H9 (cell line): ENCODE data around the gene IMMP2L. TPM values are rescaled to one million over a fixed set of nuclear protein-coding genes. Genes with fewer than 3 reads are reported as not detected.

Experiments
- DNase-seq: peaks from one replicate; pipeline ENCODE4 v3.0.0-alpha.2; 2017
- H2AFZ ChIP-seq: one replicate; pipeline ENCODE4 v1.6.1; 2013; ENCODE audit warnings: mild to moderate bottlenecking, low read length, control low read depth, moderate library complexity
- H2AK5ac ChIP-seq: 2 replicates; pipeline ENCODE4 v1.6.1; 2013; ENCODE audit warnings: low read length, control low read depth, mixed read lengths; ENCODE audit not compliant: insufficient read length
- H2BK120ac ChIP-seq: one replicate; pipeline ENCODE4 v1.6.1; 2013; ENCODE audit warnings: low read depth, mild to moderate bottlenecking, low read length, control low read depth, inconsistent platforms; ENCODE audit not compliant: poor library complexity, severe bottlenecking
- H2BK12ac ChIP-seq: 2 replicates; pipeline ENCODE4 v1.6.1; 2013; ENCODE audit warnings: low read length, control low read depth, mixed read lengths, low read depth; ENCODE audit not compliant: insufficient read length
- H2BK15ac ChIP-seq: 2 replicates; pipeline ENCODE4 v1.6.1; 2013; ENCODE audit warnings: low read depth, low read length, control low read depth
- H2BK20ac ChIP-seq: one replicate; pipeline ENCODE4 v1.6.1; 2013; ENCODE audit warnings: low read depth, mild to moderate bottlenecking, low read length, control low read depth, inconsistent platforms; ENCODE audit not compliant: poor library complexity, severe bottlenecking
- H2BK5ac ChIP-seq: 2 replicates; pipeline ENCODE4 v1.6.1; 2013; ENCODE audit warnings: low read length, control low read depth, mixed read lengths; ENCODE audit not compliant: insufficient read length
- H3K14ac ChIP-seq: 2 replicates; pipeline ENCODE4 v1.6.1; 2013; ENCODE audit warnings: low read length, control low read depth; ENCODE audit not compliant: insufficient read depth
- H3K18ac ChIP-seq: 2 replicates; pipeline ENCODE4 v1.6.1; 2013; ENCODE audit warnings: low read depth, mild to moderate bottlenecking, mixed read lengths, low read length, control low read depth; ENCODE audit not compliant: insufficient read length
- H3K23ac ChIP-seq: 2 replicates; pipeline ENCODE4 v1.6.1; 2013; ENCODE audit warnings: low read length, control low read depth, mixed read lengths, low read depth; ENCODE audit not compliant: insufficient read length
- H3K23me2 ChIP-seq: 2 replicates; pipeline ENCODE4 v1.6.1; 2013; ENCODE audit warnings: low read depth, mild to moderate bottlenecking, mixed read lengths, low read length, control low read depth; ENCODE audit not compliant: insufficient read length, poor library complexity, severe bottlenecking
- H3K27ac ChIP-seq: 2 replicates; pipeline ENCODE4 v1.5.1; 2013; ENCODE audit warnings: low read length, control low read depth, mixed read lengths, low read depth; ENCODE audit not compliant: insufficient read length
- H3K27me3 ChIP-seq: 2 replicates; pipeline ENCODE4 v1.6.1; 2013; ENCODE audit warnings: low read length, control low read depth, inconsistent platforms; ENCODE audit not compliant: insufficient read depth
- H3K4ac ChIP-seq: 2 replicates; pipeline ENCODE4 v1.6.1; 2013; ENCODE audit warnings: low read depth, mild to moderate bottlenecking, control low read depth, inconsistent platforms, low read length, moderate library complexity
- H3K4me1 ChIP-seq: 2 replicates; pipeline ENCODE4 v1.6.1; 2013; ENCODE audit warnings: low read length, control low read depth, inconsistent platforms; ENCODE audit not compliant: insufficient read depth
- H3K4me2 ChIP-seq: 2 replicates; pipeline ENCODE4 v1.6.1; 2013; ENCODE audit warnings: low read length, control low read depth, mixed read lengths; ENCODE audit not compliant: insufficient read length, insufficient read depth
- H3K56ac ChIP-seq: 2 replicates; pipeline ENCODE4 v1.6.1; 2013; ENCODE audit warnings: low read depth, mild to moderate bottlenecking, mixed read lengths, low read length, control low read depth; ENCODE audit not compliant: insufficient read length
- H3K79me1 ChIP-seq: 2 replicates; pipeline ENCODE4 v1.6.1; 2013; ENCODE audit warnings: low read depth, mild to moderate bottlenecking, moderate library complexity, low read length, control low read depth, inconsistent platforms; ENCODE audit not compliant: insufficient read depth, poor library complexity, severe bottlenecking
- H3K79me2 ChIP-seq: 2 replicates; pipeline ENCODE4 v1.6.1; 2013; ENCODE audit warnings: low read length, control low read depth, inconsistent platforms; ENCODE audit not compliant: insufficient read depth
- H3K9ac ChIP-seq: 2 replicates; pipeline ENCODE4 v1.6.1; 2013; ENCODE audit warnings: low read length, control low read depth, mixed read lengths; ENCODE audit not compliant: insufficient read length; ENCODE audit errors: extremely low read depth
- H3K9me3 ChIP-seq: one replicate; pipeline ENCODE4 v1.6.1; 2013; ENCODE audit warnings: low read depth, low read length, inconsistent platforms; ENCODE audit not compliant: control insufficient read depth
- H3T11ph ChIP-seq: one replicate; pipeline ENCODE4 v1.6.1; 2013; ENCODE audit warnings: mild to moderate bottlenecking, low read length, control low read depth, inconsistent platforms
- H4K20me1 ChIP-seq: one replicate; pipeline ENCODE4 v1.6.1; 2013; ENCODE audit not compliant: control insufficient read depth, insufficient read length, insufficient read depth
- H4K5ac ChIP-seq: 2 replicates; pipeline ENCODE4 v1.6.1; 2013; ENCODE audit warnings: low read depth, mild to moderate bottlenecking, mixed read lengths, low read length, control low read depth; ENCODE audit not compliant: insufficient read length
- H4K8ac ChIP-seq: replicated peaks from 2 replicates; pipeline ENCODE4 v1.6.1; 2013; ENCODE audit warnings: low read length, control low read depth, mixed read lengths, low read depth; ENCODE audit not compliant: insufficient read length
- H4K91ac ChIP-seq: 2 replicates; pipeline ENCODE4 v1.6.1; 2013; ENCODE audit warnings: low read depth, mild to moderate bottlenecking, moderate library complexity, mixed read lengths, low read length, control low read depth; ENCODE audit not compliant: insufficient read length
- H3K27ac Mint-ChIP-seq, 3 experiments: 2 replicates in 2 of 3; 3 replicates in 1 of 3; pipeline ENCODE4 v1.8.0; 2020 to 2021; ENCODE audit warnings: mixed read lengths in 3 of 3, mild to moderate bottlenecking in 1 of 3, moderate library complexity in 1 of 3
- H3K27me3 Mint-ChIP-seq: 2 replicates; pipeline ENCODE4 v1.8.0; 2021; ENCODE audit warnings: low read depth, mild to moderate bottlenecking, moderate library complexity, mixed read lengths
- H3K36me3 Mint-ChIP-seq, 3 experiments: 2 replicates in 2 of 3; 3 replicates in 1 of 3; pipeline ENCODE4 v1.8.0; 2020 to 2021; ENCODE audit warnings: low read depth in 3 of 3, mixed read lengths in 3 of 3; ENCODE audit not compliant: insufficient read depth in 1 of 3
- H3K4me1 Mint-ChIP-seq, 2 experiments: 2 replicates each; pipeline ENCODE4 v1.8.0; 2020; ENCODE audit warnings: mixed read lengths in 2 of 2
- H3K4me3 Mint-ChIP-seq, 2 experiments: 2 replicates in 1 of 2; 3 replicates in 1 of 2; pipeline ENCODE4 v1.8.0; 2020 to 2021; ENCODE audit warnings: mild to moderate bottlenecking in 2 of 2, mixed read lengths in 2 of 2, moderate library complexity in 1 of 2
- H3K9me3 Mint-ChIP-seq, 2 experiments: 2 replicates in 1 of 2; 3 replicates in 1 of 2; pipeline ENCODE4 v1.8.0; 2020; ENCODE audit warnings: mild to moderate bottlenecking in 2 of 2, mixed read lengths in 2 of 2, moderate library complexity in 1 of 2
- CTCF ChIP-seq: fragments of 200-600 bp; sonication (generic); conservative IDR thresholded peaks from 3 replicates; pipeline ENCODE4 v1.8.0; 2021; ENCODE audit warnings: antibody characterized with exemption, mild to moderate bottlenecking
- WGBS: extraction: QIAGEN DNeasy Blood & Tissue Kit; methylation state at CpG from one replicate; pipeline ENCODE4 v1.1.7; 2013; ENCODE audit warnings: missing lambda C conversion rate, low lambda C conversion rate, mixed read lengths; ENCODE audit not compliant: insufficient read length; ENCODE audit errors: extremely low coverage; 5-methylcytosine and 5-hydroxymethylcytosine counted together
- total RNA-seq: library from RNA; stranded (reverse); gene quantifications from 2 replicates; pipeline ENCODE4 v1.2.1, GENCODE V29; 2021

Gene IMMP2L
- total RNA-seq, 1 experiment from 2014 or later, result 14.7 TPM

- DNase-seq, result no peak
- no peak overlapping the region for H3K14ac ChIP-seq
- Mint-ChIP-seq H3K36me3 (no peaks in the 10 kb centered on the region), H3K27ac (no peak overlapping the region), H3K27me3 (no peaks in the 10 kb centered on the region), H3K9me3 (no peaks in the 10 kb centered on the region), H3K4me3 (no peak overlapping the region), H3K4me1 (no peaks in the 10 kb centered on the region)
- no peaks in the 10 kb centered on the region for H3K23me2 ChIP-seq
- H3K4me2 ChIP-seq, result no peak overlapping the region
- no peak overlapping the region for H2BK15ac ChIP-seq
- no peak overlapping the region for H2AFZ ChIP-seq
- no peak overlapping the region for H3T11ph ChIP-seq
- no peak overlapping the region for H4K5ac ChIP-seq
- no peaks in the 10 kb centered on the region for H4K20me1 ChIP-seq
- H4K91ac ChIP-seq, result no peak overlapping the region
- H3K9ac ChIP-seq, result no peak overlapping the region
- WGBS, result no CpG with 5 or more reads among the region's 2 CpGs
- H3K27me3 ChIP-seq, result no peaks in the 10 kb centered on the region
- no peak overlapping the region for H3K27ac ChIP-seq
- H3K23ac ChIP-seq, result no peak overlapping the region
- no peak for TF ChIP-seq CTCF
- no peaks in the 10 kb centered on the region for H3K79me1 ChIP-seq
- H3K56ac ChIP-seq, result no peak overlapping the region
- H2BK20ac ChIP-seq, result no peak overlapping the region
- no peaks in the 10 kb centered on the region for H3K79me2 ChIP-seq
- H2BK12ac ChIP-seq, result no peak overlapping the region
- no peak overlapping the region for H3K18ac ChIP-seq
- no peak overlapping the region for H2BK5ac ChIP-seq
- H4K8ac ChIP-seq, result no peak overlapping the region
- no peak overlapping the region for H3K4ac ChIP-seq
- H3K9me3 ChIP-seq, result no peaks in the 10 kb centered on the region
- no peaks in the 10 kb centered on the region for H3K4me1 ChIP-seq
- no peak overlapping the region for H2BK120ac ChIP-seq
- no peak overlapping the region for H2AK5ac ChIP-seq
Observed at GRCh38 chr7:110797656-110798055, 764.6 kb downstream of the IMMP2L start.
